Keratinocyte (primary cell): ENCODE results near the gene PTP4A2. TPM values are rescaled to one million over a fixed set of nuclear protein-coding genes. Genes with fewer than 3 reads are reported as not detected.

Source experiments
- DNase-seq: peaks from one replicate; pipeline ENCODE4 v3.0.0-alpha.2; 2011; ENCODE audit warnings: low read depth, missing footprints, low spot score
- FAIRE-seq: peaks from 2 replicates; lab custom pipeline; 2011; peaks lifted over from hg19 to GRCh38; lab: Jason Lieb, UNC
- H2AFZ ChIP-seq: 2 replicates; pipeline ENCODE4 v1.6.0; 2012; ENCODE audit warnings: low read length, control low read depth, inconsistent platforms; ENCODE audit not compliant: control insufficient read depth
- H3K27ac ChIP-seq: 2 replicates; pipeline ENCODE4 v1.5.1; 2011; ENCODE audit warnings: low read length; ENCODE audit not compliant: control insufficient read depth, insufficient read depth
- H3K27me3 ChIP-seq: 3 replicates; pipeline ENCODE4 v1.6.0; 2011; ENCODE audit warnings: low read length; ENCODE audit not compliant: control insufficient read depth, insufficient read depth; ENCODE audit errors: extremely low read depth
- H3K36me3 ChIP-seq, 2 experiments: 2 replicates in 1 of 2; 3 replicates in 1 of 2; pipeline ENCODE4 v1.5.1; 2011; ENCODE audit warnings: low read length in 2 of 2, mild to moderate bottlenecking in 1 of 2; ENCODE audit not compliant: control insufficient read depth in 2 of 2, insufficient read depth in 2 of 2; ENCODE audit errors: extremely low read depth in 1 of 2
- H3K4me1 ChIP-seq: 3 replicates; pipeline ENCODE4 v1.5.1; 2011; ENCODE audit warnings: low read length; ENCODE audit not compliant: control insufficient read depth, insufficient read depth; ENCODE audit errors: extremely low read depth
- H3K4me2 ChIP-seq: 3 replicates; pipeline ENCODE4 v1.6.0; 2011; ENCODE audit warnings: low read depth, low read length; ENCODE audit not compliant: control insufficient read depth, insufficient read depth; ENCODE audit errors: extremely low read depth
- H3K4me3 ChIP-seq, 3 experiments: fragments of 200-600 bp in 1 of 3; sonication (generic) in 1 of 3; 2 replicates in 2 of 3; 3 replicates in 1 of 3; pipeline ENCODE4 v1.5.1; 2011 to 2016; ENCODE audit warnings: low read length in 3 of 3, mild to moderate bottlenecking in 3 of 3, control low read depth in 2 of 3, inconsistent platforms in 1 of 3, low read depth in 1 of 3, mixed read lengths in 1 of 3, mixed run types in 1 of 3, moderate library complexity in 1 of 3; ENCODE audit not compliant: control insufficient read depth in 2 of 3, insufficient read depth in 2 of 3; ENCODE audit errors: extremely low read depth in 1 of 3
- H3K79me2 ChIP-seq: 2 replicates; pipeline ENCODE4 v1.6.0; 2012; ENCODE audit warnings: low read length; ENCODE audit not compliant: control insufficient read depth, insufficient read depth
- H3K9ac ChIP-seq: 3 replicates; pipeline ENCODE4 v1.6.0; 2011; ENCODE audit warnings: low read length; ENCODE audit not compliant: control insufficient read depth, insufficient read depth; ENCODE audit errors: extremely low read depth
- H3K9me1 ChIP-seq: 3 replicates; pipeline ENCODE4 v1.6.0; 2011; ENCODE audit warnings: low read length; ENCODE audit not compliant: control insufficient read depth, insufficient read depth; ENCODE audit errors: extremely low read depth
- H3K9me3 ChIP-seq: 2 replicates; pipeline ENCODE4 v1.5.1; 2012; ENCODE audit warnings: low read depth, low read length; ENCODE audit not compliant: control insufficient read depth
- H4K20me1 ChIP-seq: 3 replicates; pipeline ENCODE4 v1.6.0; 2011; ENCODE audit warnings: low read length; ENCODE audit not compliant: control insufficient read depth, insufficient read depth; ENCODE audit errors: extremely low read depth
- EZH2 ChIP-seq: IDR thresholded peaks from one replicate; pipeline ENCODE4 v1.6.1; 2012; ENCODE audit warnings: inconsistent platforms, mild to moderate bottlenecking, low read length, moderate library complexity
- dilution Hi-C: fragments of 300-500 bp; cut with MboI; formaldehyde crosslinking; loops from one replicate; pipeline ENCODE4 v1.7.0; 2020; ENCODE audit warnings: low sequenced_read_pairs; ENCODE audit not compliant: extremely low pct_ligation_motif_present
- polyA plus RNA-seq, 5 experiments: library from polyadenylated mRNA; depleted of rRNA in 3 of 5; stranded (reverse) in 3 of 5; stranded (forward) in 1 of 5; unstranded in 1 of 5; fragments of >200 nt; gene quantifications; 1 replicate in 1 of 5; 2 replicates in 3 of 5; 3 replicates in 1 of 5; pipeline versions ENCODE4 v1.2.1 to v1.2.3, GENCODE V29; 2011 to 2012; ENCODE audit warnings: missing spikeins in 2 of 5, low read depth in 1 of 5, low replicate concordance in 1 of 5
- TF ChIP-seq, protein P1 (sequence below), 3 experiments: IDR thresholded peaks in 1 of 3; conservative IDR thresholded peaks in 1 of 3; optimal IDR thresholded peaks in 1 of 3; 2 replicates in 2 of 3; 3 replicates in 1 of 3; pipeline versions ENCODE3 to v1.5.1; 2011; ENCODE audit warnings: low read length in 3 of 3, mild to moderate bottlenecking in 3 of 3, moderate library complexity in 2 of 3, control low read depth in 1 of 3, inconsistent platforms in 1 of 3; ENCODE audit not compliant: insufficient read depth in 2 of 3; ENCODE audit errors: extremely low read depth in 1 of 3

Gene PTP4A2
- polyA plus RNA-seq, 1 donor (not counting 4 experiments of a cell fraction or from before 2014, with no cell fraction given) = 368 TPM

DNA sequence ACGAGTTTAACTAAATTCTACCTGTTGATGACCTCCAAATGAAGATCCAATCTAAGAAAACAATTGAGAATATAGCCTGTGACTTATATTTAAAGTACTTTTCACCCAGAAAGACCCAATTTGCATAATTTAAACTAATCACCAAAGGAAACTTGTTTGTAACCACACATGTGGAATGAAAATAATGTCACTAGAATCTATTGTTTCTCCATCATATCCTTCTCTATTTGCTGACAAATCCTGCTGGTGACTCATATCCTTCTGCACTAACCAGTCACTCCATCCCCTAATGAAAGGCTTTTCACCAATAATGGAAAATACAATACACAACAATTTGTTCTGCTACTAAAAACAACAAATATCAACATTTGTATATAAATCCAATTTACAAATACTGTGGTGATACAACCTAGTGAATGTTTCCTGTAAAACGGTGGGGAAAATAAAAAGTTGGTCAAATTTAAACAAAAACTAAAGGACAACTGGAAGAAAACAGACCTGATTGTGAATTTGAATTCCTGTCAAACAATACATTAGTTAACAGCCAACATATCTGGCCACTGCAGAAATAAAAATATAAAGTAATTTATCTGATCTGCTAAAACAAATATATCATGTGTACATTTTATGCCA is 6.5 kb downstream of the PTP4A2 start:
- no peak for TF ChIP-seq EZH2
- TF ChIP-seq, protein P1, sequence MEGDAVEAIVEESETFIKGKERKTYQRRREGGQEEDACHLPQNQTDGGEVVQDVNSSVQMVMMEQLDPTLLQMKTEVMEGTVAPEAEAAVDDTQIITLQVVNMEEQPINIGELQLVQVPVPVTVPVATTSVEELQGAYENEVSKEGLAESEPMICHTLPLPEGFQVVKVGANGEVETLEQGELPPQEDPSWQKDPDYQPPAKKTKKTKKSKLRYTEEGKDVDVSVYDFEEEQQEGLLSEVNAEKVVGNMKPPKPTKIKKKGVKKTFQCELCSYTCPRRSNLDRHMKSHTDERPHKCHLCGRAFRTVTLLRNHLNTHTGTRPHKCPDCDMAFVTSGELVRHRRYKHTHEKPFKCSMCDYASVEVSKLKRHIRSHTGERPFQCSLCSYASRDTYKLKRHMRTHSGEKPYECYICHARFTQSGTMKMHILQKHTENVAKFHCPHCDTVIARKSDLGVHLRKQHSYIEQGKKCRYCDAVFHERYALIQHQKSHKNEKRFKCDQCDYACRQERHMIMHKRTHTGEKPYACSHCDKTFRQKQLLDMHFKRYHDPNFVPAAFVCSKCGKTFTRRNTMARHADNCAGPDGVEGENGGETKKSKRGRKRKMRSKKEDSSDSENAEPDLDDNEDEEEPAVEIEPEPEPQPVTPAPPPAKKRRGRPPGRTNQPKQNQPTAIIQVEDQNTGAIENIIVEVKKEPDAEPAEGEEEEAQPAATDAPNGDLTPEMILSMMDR (optimal IDR thresholded peaks at IDR 0.05 in 1 of 3, IDR thresholded peaks at IDR 0.05 in 1 of 3, conservative IDR thresholded peaks at IDR 0.05 in 1 of 3; ENCODE audit: extremely low read depth in 1 of 3, insufficient read depth in 2 of 3, low read length in 3 of 3) = no peak
- H3K4me3 ChIP-seq = no peak overlapping the region
- FAIRE-seq (peak; percentile 68), DNase-seq (no peak)
- peak overlapping the region; percentile 53 for H3K4me2 ChIP-seq
- H3K9me1 ChIP-seq = peaks cover 3% of the 10 kb centered on the region
- H3K79me2 ChIP-seq = peaks cover 98% of the 10 kb centered on the region
- no peak overlapping the region for H3K9ac ChIP-seq
- H2AFZ ChIP-seq = no peak overlapping the region
- H4K20me1 ChIP-seq = peaks cover 29% of the 10 kb centered on the region
- peaks cover 58% of the 10 kb centered on the region for H3K4me1 ChIP-seq
- H3K27ac ChIP-seq = peak overlapping the region; percentile 54
- no peaks in the 10 kb centered on the region for H3K27me3 ChIP-seq
- H3K9me3 ChIP-seq = no peaks in the 10 kb centered on the region
- peaks cover 0 to 12% of the 10 kb centered on the region in 2 experiments for H3K36me3 ChIP-seq
- dilution Hi-C loops = no loop called here

DNA sequence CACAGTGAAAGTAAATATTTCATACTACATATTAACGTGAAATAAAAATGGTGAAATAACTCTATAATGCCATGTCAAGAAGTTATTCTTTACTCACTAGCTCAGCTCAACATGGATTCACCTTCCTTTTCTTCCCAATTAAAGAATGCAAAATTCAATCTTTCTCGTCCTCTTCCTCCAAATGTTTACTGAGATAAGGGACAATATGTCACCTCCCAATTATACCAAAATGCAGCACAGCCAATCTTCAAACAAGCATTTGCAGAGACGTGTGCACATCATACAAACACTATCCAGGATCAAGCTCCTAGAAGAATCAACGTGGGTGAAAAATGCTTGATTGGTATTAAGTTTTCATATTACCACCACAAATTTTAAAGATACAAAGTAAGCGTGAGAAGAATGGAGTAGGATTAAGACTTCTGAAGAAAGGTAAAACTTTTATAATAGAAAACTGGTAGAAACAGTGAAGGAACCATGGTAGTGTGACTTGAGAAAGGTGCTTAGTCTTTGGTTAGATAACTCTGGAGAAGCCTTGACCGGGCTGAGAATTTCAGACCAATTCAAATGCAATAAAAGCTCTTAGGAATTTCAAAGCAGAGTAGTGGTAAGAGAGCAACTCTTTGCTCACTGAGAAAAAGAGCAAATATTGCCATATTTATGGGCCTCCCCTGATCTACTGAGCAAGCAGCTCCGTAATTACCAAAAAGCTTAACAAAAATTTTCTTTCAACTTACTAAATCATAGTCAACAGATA is 7.2 kb downstream of the PTP4A2 start:
- TF ChIP-seq, protein P1 (optimal IDR thresholded peaks at IDR 0.05 in 1 of 3, IDR thresholded peaks at IDR 0.05 in 1 of 3, conservative IDR thresholded peaks at IDR 0.05 in 1 of 3; ENCODE audit: extremely low read depth in 1 of 3, insufficient read depth in 2 of 3, low read length in 3 of 3) = no peak
- no peak for TF ChIP-seq EZH2
- DNase-seq (no peak), FAIRE-seq (no peak)
- dilution Hi-C loops = no loop called here
- peaks cover 0 to 12% of the 10 kb centered on the region in 2 experiments for H3K36me3 ChIP-seq
- H3K9me1 ChIP-seq = peaks cover 3% of the 10 kb centered on the region
- no peak overlapping the region for H2AFZ ChIP-seq
- H3K27ac ChIP-seq = peak overlapping the region; percentile 7
- H4K20me1 ChIP-seq = peaks cover 35% of the 10 kb centered on the region
- peaks cover 98% of the 10 kb centered on the region for H3K79me2 ChIP-seq
- peak overlapping the region; percentile 53 for H3K4me2 ChIP-seq
- H3K27me3 ChIP-seq = no peaks in the 10 kb centered on the region
- no peak overlapping the region for H3K9ac ChIP-seq
- peaks cover 53% of the 10 kb centered on the region for H3K4me1 ChIP-seq
- H3K4me3 ChIP-seq = no peak overlapping the region
- no peaks in the 10 kb centered on the region for H3K9me3 ChIP-seq
